ENCODE data around the gene FBXW7.

FBXW7 gene

GRCh38 chr4:152424396-152424795 is 111.5 kb downstream of the FBXW7 start:
- no peak for DNase-seq

GRCh38 chr4:152422817-152423320 is 113.0 kb downstream of the FBXW7 start:
- DNase-seq, result no peak

DNA sequence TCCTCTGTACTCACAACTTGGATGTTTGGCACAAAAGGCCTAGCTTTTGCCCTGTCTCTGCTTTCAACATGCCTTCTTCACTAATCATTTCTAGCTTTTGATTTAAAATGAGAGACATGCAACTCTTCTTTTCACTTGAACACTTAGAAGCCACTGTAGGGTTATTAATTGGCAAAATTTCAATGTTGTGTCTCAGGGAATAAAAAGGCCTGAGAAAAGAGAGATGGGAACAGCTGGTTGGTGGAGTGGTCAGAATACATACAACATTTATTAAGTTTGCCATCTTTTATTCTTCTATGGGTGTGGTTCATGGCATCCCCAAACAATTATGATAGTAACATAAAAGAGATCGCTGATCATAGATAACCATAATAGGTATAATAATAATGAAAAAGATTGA is 114.3 kb downstream of the FBXW7 start:
- no peak for DNase-seq

DNA sequence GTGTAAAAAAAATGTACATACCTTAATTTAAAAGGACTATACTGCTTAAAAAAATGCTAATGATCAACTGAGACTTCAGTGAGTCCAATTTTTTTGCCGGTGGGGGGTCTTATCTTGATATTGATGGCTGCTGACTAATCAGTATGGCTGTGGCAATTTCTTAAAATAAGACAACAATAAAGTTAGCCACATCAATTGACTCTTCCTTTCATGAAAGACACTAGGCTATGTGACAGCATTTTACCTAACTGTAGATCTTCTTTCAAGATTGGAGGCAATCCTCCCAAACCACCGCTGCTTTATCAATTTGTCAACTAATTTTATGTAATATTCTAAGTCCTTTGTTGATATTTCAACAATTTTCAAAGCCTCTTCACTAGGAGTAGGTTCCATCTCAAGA is 116.1 kb downstream of the FBXW7 start:
- DNase-seq, result no peak

- DNase-seq, result no peak
These were observed 118.2 kb downstream of the FBXW7 start for GRCh38 chr4:152417673-152418072.

GRCh38 chr4:152415980-152416379 is 119.9 kb downstream of the FBXW7 start:
- peak; percentile 70 for DNase-seq

DNA sequence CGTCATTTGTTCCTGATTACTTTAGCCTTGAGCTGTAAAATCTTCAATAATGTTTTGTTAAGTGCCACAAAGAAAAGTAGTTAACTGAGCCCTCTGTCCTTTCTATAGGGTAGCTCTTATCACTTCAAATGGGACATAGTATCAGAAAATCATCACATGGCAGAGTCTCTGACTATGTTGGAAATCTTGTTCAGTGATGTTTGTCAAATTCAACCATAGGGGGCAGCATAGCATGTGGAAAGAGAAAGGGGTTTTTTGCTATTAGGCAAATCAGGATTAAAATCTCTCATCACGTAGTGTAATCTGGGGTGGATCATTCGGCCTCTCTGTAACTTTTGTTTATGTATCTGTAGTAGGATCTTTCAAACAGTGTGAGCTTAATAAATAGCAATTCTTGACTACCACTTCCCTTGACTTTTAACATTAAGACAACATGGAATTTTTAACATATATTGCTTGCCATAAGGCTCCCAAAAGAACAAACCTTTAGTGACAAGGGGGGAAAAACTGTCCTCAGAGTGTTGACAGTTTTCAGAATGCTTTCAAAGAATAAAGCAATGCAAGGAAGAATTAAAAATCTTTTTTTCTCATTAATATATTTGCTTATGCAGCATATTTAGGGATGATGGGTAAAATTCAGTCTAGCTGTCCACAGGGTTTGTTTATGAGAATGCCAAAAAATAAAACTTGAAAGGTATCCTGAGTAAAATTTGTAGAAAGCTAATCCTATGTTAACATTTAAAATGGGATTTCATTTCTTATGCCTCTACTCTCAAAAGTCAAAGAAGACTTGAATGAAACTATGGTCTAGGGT is 127.2 kb downstream of the FBXW7 start:
- peak; percentile 27 for DNase-seq

DNA sequence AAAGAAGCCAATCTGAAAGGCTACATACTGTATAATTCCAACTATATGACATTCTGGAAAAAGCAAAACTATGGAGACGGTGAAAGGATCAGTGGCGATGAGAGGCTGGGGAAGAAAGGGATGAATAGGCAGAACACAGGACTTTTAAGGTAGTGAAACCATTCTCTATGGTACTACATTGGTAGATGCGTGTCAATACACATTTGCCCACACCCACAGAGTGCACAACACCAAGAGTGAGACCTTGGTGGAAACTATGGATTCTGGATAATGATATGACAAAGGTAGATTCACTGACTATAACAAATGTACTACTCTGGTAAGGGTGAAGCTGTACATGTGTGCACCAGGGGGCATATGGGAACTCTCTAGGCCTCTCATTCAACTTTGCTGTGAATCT is 134.5 kb downstream of the FBXW7 start:
- no peak for DNase-seq

GRCh38 chr4:152399246-152399645 is 136.6 kb downstream of the FBXW7 start:
- DNase-seq, result no peak

GRCh38 chr4:152398060-152398459 is 137.8 kb downstream of the FBXW7 start:
- peak; percentile 29 for DNase-seq

- no peak for DNase-seq
These were observed 141.1 kb downstream of the FBXW7 start for GRCh38 chr4:152394791-152395190.

DNA sequence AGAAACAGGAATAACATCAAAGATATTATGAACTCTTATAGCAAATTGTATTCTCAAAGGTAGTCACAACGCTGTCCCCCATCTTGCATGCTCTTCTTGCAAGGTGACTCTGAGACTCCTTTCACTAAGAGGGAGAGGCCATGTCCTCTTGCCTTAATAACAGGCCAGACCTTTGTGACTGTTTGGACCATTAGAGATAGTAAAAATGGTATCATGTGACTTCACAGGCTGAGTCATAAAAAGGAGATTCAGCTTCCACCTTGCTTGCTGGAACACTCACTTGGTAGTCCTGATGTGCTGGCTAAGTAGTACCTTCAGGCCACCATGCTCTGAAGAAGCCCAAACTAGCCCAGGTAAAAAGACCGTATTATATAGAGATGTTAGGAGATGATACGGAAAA is 143.8 kb downstream of the FBXW7 start:
- DNase-seq, result no peak

DNA sequence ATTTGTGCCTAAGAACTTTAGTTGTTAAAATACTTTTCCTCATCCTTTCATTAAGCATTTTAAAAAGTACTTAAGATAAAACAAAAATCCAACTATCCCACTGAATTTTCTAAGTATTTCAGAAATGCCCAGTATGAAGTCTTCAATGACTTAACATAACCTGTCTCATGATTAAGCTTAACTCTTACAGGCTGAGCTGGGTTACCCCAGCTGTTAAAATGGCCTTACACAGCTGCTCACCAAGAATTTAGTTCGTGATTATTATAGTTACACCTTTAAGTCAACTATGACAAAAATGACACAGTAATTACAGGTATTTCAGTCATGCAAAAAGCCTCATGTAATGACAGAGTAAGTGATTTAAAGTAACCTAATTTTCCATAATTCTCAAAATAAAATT is 145.7 kb downstream of the FBXW7 start:
- DNase-seq, result no peak

DNA sequence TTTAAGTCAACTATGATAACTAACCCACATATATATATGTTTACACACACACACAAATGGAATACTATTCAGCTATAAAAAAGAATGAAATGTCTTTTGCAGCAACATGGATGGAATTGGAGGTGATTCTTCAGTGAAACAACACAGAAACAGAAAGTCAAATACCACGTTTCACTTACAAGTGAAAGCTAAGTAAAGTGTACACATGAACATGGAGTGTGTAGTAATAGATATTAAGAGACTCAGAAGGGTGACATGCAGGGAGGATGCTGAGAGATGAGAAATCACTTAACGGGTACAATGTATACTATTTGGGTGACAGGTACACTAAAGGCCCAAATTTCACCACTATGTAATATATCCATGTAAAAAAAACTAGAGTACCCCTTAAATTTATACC is 146.5 kb downstream of the FBXW7 start:
- DNase-seq, result no peak

DNA sequence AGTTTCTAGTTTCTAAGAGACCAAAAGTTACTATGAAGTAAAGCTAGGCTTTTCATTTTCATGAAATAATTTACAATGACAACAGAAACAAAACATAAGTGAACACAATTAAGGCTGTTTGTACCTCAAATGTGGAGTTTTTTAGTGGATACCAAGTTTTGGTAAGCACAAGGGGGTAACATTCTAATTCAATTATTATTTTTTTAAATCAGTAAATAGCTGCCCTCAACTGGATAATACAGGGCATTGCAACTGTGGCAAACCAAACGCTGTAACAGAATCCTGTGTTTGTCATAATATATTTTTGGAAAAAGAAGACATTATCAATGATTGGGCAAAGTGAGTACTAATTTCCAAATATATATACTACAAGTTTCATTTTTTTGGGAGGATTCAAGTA is 150.3 kb downstream of the FBXW7 start:
- peak; percentile 16 for DNase-seq

DNA sequence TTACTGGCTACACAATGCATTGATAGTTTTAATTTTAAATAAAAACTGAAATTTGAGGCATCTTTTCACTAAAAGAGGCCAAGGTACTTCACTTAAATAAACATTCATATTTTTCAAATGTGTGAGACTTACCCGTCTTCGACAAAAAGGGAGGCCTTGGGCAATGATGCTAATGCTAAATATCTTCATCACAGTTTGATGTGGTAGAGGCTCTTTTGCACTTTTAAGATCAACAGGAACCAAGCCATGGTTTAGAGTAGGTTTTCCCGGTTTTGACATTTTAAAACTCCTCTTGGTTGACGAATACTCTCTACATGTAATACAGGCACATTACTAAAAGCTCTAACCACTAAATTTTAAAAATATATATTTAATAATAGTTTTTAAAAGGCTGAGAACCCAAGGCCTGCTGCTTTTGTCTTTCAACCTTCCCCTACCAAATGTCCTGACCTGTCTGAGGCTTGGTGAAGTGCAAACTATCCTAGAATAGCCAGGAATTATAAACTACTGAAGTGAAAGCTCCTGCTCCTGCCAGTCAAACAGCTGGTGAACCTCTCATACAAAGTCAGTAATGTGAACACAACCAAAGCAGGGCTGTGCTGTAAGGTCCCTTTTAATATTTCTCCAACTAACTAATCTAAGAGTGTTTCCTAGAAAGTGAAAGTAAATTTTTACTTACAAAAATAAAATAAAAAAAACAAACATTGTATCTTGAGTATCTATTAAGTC is 153.7 kb downstream of the FBXW7 start:
- DNase-seq, result no peak

DNA sequence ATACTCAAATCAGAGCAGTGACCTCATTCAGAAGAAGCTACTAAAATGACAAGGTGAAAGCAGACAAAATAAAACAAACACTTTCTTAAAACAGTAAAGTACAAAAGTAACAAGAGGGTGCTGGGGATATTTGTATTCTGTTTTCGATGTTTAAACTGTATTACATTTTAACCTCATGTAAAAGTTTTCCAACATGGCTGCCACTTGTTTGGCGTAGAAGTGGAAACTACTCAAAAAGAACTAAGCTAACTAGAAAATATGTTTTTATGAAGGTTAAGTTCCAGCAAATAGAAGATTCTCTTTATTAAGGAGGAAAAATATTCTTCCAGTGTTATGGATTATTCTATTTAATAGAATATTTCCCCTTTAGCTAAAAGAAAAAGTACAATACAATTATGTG is 155.0 kb downstream of the FBXW7 start:
- no peak for DNase-seq

DNA sequence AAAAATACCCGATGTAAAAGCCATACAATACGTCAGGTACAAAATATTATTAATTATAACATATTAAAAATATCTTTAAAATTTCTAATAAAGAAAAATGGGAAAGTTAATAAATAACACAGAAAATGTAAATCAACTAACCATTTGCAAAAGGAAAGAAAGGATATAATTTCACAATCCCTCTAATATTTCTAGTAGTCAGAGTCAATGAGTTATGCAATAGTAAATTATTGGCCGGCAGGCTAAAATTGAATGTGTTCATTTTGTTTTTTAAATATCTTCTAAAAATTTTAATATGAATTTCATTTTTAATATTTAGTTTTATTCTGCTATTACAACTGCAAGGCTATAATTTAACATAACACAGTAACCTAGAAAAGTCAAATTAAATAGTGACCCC is 155.7 kb downstream of the FBXW7 start:
- no peak for DNase-seq

DNA sequence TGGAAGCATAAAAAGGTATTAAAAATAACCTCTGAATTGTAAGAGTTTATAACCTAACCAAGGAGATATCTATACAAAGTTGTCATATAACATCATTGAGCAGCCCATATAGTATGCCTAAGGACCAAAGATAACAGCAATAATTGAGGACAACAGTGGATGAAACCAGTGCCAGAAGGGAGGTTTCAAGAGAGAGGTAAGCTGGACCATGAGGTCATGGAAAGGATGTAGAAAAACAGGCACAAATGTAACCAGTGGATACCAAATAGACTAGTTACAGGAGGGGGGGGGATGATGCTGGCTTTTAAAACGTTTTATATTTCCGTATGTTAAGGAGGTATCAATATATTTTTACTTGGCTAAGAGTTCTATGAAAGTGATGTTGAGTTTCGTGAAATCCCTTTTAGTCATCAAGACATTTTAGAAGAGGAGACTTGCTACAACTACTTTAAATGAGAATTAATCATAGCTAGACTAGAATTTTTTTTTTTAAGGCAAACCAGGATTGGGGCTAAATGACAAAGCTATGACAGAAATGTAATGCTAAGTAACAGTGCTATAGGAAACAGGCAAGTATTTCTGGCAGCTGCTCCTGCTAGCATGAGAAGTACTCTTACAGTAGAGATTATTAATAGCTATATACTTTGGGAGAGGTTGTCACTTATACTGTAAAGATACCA is 161.1 kb downstream of the FBXW7 start:
- peak; percentile 64 for DNase-seq

GRCh38 chr4:152374153-152374552 is 161.7 kb downstream of the FBXW7 start:
- DNase-seq, result no peak

GRCh38 chr4:152372444-152372843 is 163.4 kb downstream of the FBXW7 start:
- no peak for DNase-seq

- no peak for DNase-seq
These were observed 166.0 kb downstream of the FBXW7 start for GRCh38 chr4:152369902-152370295.

GRCh38 chr4:152369203-152369901 is 166.5 kb downstream of the FBXW7 start:
- no peak for DNase-seq
